GM15510 (cell line): ENCODE results near the gene E4F1.
A peak's percentile ranks its signal among the peaks of the same experiment; 100 is the strongest.

Experiments
- POLR2A ChIP-seq: IDR thresholded peaks from 3 replicates; pipeline ENCODE4 v1.6.1; 2011; ENCODE audit warnings: borderline replicate concordance; ENCODE audit not compliant: insufficient read length; ENCODE audit errors: extremely low read depth

Gene E4F1, protein sequence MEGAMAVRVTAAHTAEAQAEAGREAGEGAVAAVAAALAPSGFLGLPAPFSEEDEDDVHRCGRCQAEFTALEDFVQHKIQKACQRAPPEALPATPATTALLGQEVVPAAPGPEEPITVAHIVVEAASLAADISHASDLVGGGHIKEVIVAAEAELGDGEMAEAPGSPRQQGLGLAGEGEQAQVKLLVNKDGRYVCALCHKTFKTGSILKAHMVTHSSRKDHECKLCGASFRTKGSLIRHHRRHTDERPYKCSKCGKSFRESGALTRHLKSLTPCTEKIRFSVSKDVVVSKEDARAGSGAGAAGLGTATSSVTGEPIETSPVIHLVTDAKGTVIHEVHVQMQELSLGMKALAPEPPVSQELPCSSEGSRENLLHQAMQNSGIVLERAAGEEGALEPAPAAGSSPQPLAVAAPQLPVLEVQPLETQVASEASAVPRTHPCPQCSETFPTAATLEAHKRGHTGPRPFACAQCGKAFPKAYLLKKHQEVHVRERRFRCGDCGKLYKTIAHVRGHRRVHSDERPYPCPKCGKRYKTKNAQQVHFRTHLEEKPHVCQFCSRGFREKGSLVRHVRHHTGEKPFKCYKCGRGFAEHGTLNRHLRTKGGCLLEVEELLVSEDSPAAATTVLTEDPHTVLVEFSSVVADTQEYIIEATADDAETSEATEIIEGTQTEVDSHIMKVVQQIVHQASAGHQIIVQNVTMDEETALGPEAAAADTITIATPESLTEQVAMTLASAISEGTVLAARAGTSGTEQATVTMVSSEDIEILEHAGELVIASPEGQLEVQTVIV

DNA sequence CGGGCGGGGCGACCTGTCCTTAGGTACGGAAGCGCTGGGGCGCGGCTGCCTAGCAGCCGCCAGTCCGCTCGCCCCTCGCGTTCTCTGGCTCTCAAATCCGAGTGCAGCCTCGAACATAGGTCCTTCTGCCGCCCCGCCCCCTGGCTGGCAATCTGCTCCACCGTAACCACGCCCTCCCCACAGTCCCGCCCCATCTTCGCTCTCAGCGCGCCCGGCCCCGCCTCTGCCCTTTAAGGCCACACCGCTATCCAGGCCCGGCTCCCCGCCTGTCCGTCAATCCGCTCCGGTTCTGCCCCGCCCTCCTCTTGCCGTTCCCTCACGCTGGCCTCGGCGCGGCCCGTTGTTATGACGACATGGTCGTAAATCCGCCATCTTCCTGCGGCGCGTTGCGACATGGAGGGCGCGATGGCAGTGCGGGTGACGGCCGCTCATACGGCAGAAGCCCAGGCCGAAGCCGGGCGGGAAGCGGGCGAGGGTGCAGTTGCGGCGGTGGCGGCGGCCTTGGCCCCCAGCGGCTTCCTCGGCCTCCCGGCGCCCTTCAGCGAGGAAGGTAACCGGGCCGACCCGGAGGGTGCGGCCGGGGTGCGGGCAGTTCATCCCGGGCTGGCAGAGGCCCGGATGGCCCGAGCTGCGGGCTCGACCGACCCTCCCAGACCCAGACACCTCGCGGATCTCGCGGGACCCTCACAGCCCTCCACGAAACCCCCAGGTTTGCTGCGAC is at the start of gene E4F1:
Gene E4F1 (plus strand): TSS at position 371 of the 721 bp plus-strand sequence. CDS start 23 bp downstream, at position 394.
- TF ChIP-seq POLR2A = peak; percentile 98

- no peak for TF ChIP-seq POLR2A
Observed at GRCh38 chr16:2173916-2174315, 49.5 kb upstream of the E4F1 start.

DNA sequence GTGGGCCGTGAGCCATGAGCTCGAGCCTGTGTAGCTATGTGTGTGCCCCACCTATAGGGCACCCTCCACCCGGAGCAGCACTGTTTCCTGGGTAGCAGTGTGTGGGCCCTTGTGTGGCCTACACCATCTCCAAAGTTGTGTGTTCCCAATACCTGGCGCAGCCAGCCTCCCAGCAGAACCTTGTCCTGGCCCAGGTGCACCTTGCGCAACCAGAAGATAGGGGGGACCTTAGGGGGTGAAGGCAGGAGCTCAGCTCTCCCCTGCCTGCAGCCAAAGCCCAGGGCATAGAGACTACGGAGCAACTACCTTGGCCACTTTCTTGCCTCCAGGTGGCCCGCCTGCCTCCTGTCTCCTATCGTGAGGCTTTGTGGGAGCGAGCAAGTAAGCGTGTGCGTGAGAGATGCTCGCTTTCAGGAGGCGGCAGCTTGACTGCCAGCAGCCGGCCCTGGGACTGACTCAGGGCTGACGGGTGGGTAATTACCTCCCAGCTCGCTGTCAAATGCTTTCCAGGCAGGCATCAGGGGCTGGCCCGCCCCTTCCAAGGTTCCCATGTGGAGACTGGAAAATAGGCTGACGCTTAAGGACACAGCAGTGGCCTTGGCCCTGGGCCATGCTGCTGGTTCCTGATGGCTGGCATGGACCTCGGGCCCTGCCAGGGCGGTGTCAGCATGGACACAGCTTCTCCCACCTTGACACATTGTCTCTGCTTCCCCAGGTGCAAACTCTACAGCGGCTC is 48.8 kb upstream of the E4F1 start:
- TF ChIP-seq POLR2A = no peak

- no peak for TF ChIP-seq POLR2A
Observed at GRCh38 chr16:2175454-2175853, 47.9 kb upstream of the E4F1 start.

- no peak for TF ChIP-seq POLR2A
Observed at GRCh38 chr16:2176047-2176446, 47.3 kb upstream of the E4F1 start.

GRCh38 chr16:2177101-2177500 is 46.3 kb upstream of the E4F1 start:
- TF ChIP-seq POLR2A = no peak

- no peak for TF ChIP-seq POLR2A
Observed at GRCh38 chr16:2177561-2177960, 45.8 kb upstream of the E4F1 start.

DNA sequence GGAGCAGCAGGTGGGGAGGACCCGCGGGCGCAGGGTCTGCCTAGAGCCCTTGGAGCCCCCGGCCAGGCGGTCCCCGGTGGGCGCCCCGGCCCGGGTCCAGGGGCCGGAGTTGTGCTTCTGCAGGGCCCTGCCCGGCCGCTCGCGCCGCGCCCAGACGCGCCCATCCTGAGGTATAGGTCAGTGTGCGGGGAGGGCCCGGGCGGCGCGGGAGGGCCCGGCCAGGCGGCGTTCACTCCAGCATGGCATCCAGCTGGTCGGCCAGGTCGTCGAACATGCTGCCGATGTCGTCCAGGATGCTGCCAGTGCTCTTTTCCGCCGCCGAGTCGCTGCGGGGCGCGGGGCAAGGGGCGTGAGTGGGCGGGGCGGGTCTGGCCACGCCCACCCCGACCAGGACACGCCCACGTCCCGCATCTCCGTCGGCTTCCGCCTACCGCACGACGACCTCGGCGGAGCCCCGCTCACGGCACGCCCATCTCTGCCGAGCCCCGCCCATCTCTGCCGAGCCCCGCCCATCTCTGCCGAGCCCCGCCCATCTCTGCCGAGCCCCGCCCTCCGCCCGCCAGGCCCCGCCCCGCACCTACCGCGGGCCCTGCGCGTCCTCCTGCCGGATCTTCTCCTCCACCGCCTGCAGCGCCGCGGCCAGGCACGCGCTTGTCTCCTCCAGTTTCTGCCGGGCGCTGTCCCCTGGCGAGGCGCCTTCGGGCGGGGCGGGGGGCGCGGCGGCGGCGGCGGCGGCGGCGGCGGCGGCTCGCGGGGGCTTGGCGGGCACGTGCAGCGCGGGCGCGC is 44.9 kb upstream of the E4F1 start:
- no peak for TF ChIP-seq POLR2A

DNA sequence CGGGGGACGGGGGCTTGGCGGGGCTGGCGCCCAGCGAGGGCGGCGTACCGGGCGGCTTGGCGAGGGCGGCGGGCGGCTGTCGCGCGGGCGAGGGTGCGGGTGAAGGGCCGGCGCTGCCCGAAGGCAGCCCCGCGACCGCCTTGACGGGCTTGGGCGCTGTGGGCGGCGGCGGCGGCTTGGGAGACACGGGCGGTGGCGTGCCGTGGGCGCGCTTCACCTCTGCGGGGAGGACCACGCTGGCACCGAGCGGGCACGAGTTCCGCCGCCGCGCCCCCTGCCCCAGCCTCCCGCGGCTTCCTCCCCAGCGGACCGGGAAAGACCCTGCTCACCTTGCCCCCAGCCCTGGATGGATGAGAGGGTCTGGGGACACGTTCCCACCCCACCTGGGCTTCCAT is 44.3 kb upstream of the E4F1 start:
- no peak for TF ChIP-seq POLR2A

DNA sequence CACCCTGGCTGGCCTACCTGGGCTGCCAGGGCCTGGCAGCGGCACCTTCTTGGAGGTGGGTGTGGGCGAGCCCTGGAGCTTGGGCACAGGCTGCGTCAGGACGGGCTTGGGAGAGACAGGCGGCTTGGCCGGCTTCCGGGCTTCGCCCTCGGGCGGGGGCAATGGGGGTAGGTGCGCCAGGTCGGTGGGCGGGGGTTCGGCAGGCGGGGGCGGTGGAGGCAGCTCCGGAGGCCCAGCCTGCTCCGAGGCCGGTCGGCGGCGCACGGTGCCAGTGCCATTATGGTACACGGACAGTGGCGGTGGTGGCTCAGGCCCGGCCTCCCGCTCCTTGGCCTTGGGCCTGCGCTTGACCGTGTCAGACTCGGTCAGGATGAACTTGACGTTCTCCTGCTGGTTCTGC is 43.8 kb upstream of the E4F1 start:
- TF ChIP-seq POLR2A = no peak

- TF ChIP-seq POLR2A = no peak
Observed at GRCh38 chr16:2180461-2180860, 42.9 kb upstream of the E4F1 start.

GRCh38 chr16:2180962-2181923 is 42.1 kb upstream of the E4F1 start:
- no peak for TF ChIP-seq POLR2A

- TF ChIP-seq POLR2A = no peak
Observed at GRCh38 chr16:2181952-2182351, 41.4 kb upstream of the E4F1 start.
